NCI-H446 (cell line): Measurements from ENCODE around the gene IL20RB.

ENCODE experiments used
- DNase-seq, 2 experiments: peaks; one replicate each; lab custom pipeline; 2025; lab: John Stamatoyannopoulos, UW

The IL20RB gene

DNA sequence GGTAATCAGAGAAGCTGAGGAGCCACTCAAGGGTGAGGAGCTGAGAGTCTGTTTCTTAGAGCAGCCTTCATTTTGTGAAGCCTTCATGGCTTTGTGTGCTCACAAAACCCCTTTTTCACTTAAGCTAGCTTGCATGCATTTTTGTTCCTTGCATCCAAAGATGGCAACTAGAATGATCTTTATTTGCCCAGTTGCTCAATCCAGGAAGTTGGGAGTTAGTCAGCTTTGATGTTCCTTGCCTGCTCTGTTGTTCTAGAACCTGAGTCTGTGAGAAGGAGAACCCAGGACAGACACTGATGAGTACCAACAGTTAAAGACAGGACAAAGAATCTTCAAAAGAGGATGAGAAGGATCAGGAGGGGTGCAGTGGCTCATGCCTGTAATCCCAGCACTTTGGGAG, 81.8 kb downstream of the IL20RB start:
- no peak for DNase-seq

DNA sequence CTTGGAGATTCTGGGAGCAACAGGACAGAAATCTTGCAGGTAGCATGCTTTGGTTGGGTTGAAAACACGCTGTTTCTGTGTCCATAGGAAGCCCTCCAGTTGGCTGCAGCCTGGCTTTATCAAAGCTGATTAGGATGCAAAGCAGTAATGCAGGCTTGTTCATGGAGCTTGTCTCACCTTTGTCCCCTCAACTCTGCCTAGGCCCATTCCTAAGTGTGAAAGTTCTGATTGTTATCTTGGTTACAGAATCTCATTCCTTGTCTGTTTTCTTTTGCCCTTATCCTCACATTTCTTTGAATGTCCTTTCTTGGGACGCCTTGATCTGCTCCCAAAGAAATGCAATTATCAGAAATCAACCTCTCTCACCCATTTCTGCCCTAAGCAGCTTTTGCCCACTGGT, 83.5 kb downstream of the IL20RB start:
- DNase-seq, result no peak

DNA sequence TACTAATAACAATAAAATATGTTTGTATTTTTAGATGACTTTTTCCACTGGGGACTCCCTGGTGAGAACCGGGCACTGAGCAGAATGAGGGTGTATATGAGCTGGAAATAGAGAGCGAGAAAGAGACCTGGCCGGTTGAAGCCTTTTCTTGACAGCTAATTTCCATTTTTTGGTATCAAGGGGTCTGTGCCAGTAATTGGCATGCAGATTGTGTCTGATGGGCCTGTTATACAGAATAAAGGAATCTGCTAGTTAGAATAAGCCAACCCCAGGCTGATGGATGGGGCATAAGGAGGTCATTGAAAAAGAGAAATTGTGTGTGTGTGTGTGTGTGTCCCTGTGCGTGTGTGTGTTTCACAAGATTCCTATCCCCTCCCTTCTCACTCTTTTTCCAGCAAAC, 83.9 kb downstream of the IL20RB start:
- DNase-seq, result no peak

DNA sequence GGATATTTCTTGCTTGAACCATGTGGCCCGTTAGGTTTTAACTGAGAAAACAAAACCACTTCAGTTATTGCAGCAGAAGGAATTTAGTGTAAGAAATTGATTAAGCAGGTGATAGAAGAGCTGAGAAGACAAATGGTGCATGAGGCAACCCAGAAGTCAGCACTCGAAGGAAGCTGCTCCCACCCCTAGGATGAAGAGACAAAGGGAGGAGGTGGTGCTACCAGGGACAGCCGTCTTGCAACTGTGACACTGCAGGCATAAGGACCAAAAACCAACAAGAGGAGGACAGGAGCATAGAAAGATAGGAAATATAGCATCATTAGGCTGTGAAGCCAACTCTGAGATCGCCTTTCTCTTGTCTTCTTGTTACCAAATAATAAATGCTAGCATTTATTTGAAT, 89.0 kb downstream of the IL20RB start:
- DNase-seq, result no peak

DNA sequence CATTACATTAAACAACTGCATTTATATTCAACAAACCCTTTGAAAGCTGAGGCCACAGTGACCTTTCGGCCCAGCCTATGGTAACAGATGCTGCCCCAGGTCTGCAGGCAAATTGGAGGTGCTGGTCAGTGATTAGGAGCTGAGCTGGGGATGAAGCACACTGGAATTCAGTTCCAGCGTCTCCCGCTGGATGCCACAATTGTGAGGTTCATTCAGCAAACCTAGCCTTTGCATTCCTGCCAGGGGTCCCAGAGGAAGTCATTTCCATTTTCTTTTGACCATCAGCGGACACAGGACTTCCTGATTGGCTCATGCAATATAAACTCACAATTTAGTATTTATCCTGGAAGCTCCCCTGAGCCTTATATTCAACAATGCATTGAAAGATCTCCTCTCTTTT, 89.5 kb downstream of the IL20RB start:
- DNase-seq, result no peak

DNA sequence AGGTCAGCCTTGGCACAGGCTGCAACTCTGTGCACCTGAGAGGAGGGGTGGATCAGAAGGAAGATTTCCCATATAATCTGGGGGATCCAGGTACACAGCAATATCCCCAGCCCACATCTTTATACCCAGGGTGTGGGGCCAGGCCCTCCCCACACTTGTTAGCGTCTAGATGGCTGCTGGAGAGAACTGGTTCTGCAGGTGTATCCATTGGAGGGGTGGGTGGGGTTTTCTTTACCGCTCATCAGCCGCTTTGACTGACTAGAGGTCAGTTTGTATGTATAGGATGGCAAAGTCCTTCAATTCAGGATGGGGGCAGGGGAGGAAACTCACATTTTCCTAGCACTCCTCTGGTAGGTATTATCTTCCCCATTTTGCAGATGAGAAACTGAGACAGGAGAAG, 92.5 kb downstream of the IL20RB start:
- DNase-seq, result no peak

DNA sequence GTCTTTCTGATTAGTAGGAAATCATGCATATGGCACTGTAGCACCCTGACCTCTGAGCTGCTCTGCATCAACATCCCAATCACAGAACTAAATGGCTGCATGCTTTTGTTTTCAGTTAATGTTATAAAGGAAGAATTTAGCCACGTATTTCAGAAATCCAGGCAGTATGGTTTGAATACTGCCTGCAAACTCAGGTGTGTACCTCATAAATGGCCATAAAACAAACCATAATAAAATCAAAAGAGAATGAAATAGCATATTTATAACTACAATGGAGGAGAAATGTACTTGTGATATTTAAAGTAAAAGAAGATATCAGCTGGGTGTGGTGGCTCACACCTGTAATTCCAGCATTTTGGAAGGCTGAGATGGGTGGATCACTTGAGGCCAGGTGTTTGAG, 94.5 kb downstream of the IL20RB start:
- no peak for DNase-seq
